ENCODE results near the gene FOXO6.
A peak's percentile ranks its signal among the peaks of the same experiment; 100 is the strongest.

The FOXO6 gene

DNA sequence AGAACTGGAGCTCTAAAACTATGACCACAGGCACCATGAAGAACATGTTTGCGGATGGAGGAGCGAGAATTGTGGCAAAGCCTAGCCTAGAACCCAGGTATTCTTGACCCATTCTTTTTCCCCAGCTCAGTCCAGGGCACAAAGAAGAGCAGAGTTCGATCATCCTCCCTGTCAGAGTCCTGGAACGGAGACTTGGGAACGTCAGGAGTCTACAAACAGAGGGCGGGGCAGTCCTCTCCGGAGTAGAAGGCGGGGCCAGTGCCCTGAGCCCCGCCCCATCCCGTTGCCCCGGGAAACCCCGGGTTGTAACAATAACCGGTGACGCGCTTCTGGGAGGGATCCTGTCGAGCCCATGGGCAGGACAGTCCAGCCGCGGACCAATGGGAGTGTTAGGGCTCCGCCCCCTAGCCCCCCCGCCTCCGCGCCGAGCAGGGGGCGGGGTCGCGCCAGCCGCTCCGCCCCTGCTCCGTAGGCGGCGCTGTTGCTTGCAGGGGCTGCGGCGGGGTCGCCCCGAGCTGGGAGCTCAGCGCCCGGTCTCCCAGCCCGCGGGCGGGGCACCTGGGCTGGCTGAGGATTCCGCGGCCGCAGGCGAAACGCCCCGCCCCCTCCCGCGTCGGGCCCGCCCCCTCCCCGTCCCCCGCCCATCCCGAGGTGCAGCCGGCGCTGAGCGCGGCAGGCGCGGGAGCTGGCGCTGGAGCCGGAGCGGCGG lies at the start of gene FOXO6:
TSS of gene FOXO6 (plus strand) at position 649 of the 709 bp plus-strand sequence.
- peak; percentile 98 for DNase-seq

DNA sequence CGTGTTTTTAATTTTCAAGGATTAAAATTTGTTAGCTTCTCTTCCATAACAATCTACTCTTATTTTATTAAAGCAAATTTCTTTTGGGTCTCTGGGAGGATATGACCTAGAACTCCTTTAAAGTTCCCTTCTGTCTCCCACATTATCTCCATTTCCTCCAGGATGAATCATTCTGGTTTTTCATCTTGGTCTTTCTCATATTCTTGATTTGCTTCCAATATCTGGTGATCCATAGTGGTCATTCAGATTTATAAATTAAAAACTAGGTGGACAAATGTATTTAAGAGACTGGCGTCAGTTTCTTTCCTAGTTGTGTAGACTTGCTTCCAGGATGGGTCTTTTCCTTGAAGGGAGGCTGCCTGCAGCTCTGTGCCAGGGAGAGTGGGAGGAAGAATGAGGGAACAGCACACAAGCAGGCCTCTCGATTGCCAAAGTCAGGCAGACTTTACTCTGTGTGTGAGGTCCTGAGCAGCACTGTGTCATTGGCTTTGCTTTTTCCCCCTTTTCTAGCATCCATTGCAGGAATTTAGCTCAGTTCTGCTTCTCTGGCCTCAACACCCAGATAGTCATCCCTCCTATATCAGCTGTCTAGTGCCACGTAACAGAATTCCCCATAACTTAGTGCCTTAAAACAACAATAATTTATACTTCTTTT lies 48.1 kb upstream of the FOXO6 start:
- no peak for DNase-seq

DNA sequence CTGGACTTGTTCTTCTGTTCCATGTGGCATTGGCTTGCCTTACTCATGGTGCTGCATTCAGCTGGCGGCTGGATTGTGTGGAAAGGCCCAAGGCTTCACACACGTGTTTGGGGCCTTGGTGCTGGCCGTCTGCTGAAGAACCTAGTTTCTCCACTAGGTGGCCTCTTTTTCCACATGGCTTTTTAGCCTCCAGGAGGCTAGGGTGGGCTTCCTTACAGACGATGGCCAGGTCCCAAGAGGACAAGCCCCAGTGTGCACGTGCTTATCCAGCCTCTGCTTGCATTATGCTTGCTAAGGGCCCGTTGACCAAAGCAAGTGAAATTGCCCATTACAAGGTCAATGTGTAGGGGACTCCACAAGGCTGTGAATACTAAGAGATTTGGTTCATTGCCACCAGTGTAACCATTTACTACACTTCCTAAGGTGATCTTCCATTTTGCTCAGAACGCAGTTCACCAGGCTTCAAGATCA lies 47.5 kb upstream of the FOXO6 start:
- peak; percentile 59 for DNase-seq

DNA sequence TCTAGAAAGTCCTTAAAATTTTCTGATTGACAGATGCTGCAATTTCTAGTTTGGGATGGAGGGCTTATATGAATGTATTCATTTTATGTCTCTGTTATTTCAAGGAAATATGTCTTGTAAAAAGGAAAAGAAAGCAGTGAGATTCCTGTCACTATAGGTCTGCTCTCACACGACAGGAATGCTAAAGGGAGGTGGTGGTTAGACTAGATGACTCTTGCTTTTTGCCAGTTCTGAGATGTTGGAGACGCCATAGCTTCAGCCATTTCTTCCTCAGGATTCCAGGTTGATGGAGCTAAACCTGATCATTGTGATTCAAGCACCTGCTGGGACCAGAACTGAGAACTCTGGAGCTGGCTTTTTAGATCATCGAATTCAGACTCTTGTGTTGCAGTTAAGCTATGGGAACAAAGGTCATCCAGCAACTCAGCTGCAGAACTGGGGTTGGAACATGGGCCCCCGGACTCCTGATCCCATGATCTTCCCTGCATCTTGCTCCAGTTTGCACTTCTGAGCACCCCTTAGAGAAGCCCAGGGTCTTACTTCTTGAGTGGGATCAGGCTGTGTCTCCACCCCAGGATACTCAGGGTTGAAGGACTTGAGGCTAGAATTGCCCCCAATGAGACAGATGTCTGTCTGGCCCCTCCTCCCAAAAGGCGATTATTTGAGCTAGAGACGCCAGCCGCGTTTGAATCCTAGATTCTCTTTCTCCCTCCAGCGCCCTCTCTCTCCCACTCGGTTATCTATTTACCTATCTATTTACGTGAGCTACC lies 46.7 kb upstream of the FOXO6 start:
- DNase-seq: no peak

DNA sequence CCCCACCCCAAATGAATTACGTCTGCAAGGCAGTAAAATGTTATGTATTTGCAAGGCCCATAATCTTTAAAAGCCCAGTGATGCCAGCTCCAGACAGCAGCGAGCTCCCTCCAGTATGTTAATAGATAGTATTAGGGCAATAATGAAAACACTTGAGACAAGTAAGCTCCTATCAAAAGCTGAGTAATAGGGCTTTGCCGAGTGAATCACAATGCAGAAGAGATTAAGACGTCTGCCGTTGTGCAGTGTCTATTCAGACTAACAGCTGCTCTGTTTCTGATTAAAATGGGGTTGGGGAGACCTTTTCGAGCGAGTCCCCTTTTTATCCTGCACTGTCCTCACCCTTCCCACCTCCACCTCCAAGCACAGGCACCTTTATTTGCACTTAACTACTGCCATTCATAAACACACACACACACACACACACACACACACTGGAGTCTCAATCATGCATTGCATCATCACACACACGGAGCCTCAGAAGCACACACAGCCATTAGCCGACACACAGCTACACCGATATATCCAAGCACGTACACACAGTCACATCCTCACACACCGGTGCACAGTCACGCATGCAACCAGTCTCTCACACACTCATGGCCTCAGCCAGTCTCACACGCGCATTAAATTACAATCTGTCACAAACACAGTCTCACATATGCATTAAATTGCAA lies 46.0 kb upstream of the FOXO6 start:
- no peak for DNase-seq

DNA sequence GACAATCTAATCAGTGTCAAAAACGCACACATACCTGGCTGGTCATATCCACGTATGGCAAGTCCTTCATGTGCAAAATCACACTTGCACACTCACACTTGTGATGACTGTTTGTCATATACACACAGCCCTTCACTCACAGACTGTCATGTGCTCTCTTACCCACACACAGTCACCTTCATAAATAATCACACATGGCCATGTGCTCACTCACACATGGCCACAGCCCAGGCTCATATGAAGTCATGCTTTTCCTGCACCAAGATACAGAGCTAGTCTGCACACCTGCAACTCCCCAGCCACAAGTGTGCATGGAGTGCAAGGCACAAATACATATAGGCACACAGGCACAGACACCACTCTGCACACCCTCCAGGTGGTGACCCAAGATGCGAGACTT lies 45.4 kb upstream of the FOXO6 start:
- no peak for DNase-seq

DNA sequence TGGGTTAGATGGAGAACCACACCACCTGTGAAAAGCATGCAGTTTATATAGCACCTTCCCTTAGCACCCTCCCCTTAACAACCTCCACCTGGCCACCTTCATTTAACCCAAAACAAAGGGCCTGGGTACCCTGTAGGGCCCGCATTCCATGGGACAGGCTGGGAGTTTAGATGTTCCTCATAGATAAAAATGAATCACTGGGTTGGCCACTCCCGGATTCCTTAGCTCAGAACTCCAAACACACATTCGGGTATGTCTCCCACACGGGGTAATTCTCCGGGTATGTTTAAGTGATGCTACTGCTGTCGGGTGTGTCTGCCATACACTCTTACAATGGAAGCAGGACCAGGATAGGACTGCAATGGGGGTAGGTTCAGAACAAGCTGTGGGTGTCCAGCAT lies 43.9 kb upstream of the FOXO6 start:
- no peak for DNase-seq

DNA sequence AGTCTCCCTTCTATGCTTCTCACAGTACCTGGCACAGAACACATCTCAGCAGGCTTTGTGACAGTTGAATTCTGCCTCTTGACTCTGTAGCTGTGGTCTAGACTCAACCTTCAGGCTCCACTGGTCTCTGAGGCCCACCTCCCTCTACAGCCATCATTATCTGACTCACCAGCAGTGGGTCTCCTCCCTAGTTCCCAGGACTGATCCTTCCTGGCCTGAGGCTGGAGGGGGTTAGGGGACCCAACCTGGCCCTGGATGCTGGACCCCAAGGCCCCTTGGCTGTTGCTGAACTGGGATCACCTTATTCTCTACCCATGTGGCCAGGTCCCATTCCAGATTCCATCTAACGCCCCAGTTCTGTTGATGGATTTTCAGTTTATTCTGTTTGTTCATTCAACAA lies 43.1 kb upstream of the FOXO6 start:
- no peak for DNase-seq

DNA sequence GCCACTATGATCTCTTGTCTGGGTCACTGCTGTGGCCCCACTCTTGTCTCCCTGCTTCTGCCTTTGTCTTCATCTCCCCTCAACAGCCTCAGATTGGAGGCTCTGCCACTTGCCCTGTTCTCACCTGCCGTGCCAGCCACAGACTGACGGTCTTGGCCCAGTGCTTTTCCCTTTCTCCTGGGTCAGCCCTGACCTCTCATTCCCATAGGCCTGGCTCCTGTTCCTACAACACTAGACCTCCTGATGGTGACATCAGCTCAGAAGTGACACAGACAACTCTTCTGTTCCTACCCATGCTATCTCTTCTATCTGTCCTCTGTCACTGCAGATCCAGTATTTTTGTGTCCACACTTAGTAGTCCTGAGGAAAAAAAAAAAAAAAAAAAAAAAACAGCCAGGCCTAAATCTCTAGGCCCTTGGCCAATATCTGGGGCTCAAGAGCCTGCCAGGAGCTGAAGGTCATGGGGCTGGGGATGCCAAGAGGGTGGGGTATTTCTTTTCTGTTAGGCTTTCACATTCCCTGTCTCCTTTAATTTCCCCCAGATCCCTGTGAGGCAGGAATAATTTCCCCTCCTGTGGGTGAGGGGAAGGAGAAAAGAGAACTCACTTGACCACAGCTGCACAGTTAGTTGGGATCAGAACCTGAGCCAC lies 42.0 kb upstream of the FOXO6 start:
- DNase-seq: no peak

DNA sequence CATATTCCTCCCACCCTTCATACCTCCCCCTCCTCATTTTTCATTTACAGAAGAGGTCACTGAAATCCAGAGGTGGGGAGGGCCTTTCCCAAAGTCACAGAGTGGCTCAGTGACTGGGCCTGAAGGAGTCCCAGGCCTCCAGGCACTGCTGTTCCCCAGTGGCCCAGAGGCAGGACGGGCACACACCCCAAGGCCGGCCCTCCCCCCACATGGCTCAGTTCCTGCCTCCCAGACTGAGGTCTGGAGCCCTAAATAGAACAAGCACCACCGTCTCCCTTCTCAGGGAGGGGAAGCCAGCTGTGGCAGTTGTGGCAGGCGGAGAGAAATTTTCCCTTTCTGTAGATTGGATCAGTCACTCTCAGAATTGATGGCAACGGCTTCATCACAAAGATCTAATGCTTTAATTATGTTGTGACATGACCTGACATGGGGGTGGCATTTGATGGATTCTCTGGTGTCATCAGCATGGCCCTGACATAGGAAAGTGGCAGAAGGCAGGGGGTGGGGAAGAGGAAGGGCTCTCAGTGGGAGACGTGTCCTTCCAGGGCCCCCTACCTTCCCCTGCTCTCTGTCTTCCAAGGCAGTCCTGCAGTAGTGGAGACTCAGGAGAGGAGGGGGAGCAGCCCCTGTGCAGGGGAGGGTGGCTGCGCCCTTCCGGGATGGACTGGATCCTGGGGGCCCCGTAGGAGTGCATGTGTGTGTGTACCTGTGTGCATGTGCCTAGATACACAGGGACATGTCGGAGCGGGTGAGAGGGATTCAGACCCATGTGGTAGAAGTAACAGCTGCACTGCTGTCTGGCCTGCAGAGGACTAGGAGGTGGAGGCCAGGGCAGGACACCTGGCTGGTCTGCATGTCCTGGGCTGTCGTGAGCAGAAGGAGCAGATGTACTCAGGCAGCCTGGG lies 41.2 kb upstream of the FOXO6 start:
- DNase-seq: no peak

DNA sequence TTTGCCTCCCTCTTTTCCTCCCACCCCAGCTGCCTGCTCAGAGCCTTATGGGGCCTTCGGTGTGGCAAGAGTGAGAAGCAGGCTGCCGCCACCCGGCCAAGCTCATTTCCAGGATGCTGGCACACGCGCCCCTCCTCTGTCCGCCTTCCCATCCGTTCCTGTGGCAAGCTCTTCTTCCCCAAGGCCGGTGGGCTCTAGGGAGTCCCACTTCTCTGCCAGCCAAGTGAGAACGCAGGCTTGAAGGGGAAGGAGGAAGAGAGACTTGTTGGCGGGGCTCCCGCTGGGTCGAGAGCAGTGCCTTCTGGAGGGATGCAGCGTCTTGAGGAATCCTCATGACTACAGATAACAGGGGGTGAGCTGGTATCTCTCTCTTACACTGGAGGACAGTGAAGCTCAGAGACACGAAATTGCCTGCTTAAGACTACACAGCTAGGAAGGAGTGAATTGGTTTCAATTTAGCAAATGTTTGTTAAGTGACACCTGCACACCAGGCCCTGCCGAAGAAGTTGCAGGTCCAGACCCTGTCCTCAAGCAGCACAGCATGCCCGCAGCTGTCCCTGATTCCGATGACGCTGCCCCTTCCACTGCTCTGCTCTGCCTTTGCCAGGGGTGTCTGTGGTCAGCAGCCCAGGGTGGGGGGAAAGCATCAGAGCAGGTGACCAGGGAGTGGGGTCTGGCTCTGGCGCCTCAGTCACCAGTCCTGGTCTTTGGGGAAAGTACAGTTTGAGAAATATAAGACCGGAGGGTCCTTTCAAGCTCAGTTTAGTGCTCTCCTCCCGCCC lies 40.1 kb upstream of the FOXO6 start:
- DNase-seq: peak; percentile 14

DNA sequence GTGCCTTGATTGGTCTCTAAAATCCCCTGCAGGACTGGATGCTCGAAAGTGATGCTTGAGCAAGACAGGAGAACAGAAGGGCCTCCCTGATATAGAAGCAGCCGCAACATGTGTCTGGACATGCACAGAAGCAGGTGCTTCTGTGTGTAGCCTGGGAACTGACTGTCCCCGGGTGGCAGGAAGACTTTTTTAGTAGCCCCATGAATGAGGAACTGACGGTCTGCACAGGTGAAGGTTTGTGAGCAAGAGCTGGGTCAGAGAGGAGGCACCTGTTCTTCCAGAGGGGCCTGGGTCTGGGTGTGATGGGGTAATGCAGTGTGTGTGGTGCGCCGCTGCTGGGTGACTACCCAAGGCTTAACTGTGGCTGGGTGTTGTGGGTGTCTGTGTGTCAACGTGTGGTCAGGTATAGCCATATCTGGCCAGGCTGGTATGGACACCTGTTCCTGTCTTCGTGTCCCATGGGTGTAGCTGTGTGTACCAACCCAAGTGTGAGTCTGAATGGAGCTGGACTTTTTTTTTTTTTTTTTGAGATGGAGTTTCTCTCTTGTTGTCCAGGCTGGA lies 39.1 kb upstream of the FOXO6 start:
- DNase-seq: no peak

DNA sequence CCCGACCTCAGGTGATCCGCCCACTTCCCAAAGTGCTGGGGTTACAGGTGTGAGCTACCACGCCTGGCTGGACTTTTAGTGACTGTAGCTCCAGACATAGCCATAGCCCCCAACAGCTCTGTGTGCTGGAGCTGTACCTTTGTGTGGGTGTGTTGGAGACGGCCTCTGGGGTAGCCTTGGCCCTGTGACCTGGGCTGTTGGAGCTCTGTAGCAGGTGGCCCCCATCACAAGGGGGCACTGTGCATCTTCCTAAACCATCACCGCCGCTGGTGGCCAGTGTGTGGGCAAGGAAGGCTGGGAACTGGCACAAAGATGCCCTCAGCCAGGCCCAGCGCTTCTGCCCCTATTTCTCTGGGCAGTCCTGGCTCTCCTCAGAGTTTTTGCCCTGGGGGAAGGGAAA lies 38.4 kb upstream of the FOXO6 start:
- peak; percentile 82 for DNase-seq

DNA sequence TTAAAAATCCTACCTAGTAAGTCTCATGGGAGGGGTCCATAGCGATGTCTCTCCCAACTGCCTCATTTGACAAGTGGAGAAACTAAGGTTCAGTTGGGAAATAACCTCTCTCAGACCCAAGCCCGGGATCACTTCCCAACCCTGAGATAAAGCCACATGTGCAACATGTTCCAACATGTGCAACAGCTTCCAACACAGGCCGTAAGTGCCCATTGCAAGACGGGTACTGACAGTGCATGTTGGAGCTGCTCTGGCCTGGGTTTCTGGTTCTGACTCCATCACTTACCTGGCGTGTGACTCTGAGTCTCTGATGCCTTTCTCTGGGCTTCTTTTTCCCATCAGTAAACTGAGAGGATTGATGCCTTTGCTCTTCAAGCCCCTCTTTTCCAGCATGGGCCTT lies 38.0 kb upstream of the FOXO6 start:
- DNase-seq: no peak

DNA sequence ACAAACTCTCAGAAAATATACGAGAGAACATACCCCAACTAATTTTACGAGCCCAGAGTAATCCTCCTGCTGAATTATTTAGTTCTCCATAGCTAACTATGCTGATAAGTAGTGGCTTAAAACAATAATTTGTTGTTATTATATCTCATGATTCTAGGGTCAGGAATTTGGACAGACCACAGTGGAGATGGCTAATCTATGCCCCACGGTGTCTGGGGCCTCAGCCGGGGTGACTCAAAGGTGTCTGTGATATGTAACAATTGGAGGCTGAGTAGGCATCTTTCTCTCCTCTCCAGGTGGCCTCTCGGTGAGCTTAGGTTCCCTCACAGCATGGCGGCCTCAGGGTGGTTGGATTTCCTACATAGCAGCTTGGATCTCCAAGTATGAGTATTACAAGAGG lies 35.4 kb upstream of the FOXO6 start:
- no peak for DNase-seq

DNA sequence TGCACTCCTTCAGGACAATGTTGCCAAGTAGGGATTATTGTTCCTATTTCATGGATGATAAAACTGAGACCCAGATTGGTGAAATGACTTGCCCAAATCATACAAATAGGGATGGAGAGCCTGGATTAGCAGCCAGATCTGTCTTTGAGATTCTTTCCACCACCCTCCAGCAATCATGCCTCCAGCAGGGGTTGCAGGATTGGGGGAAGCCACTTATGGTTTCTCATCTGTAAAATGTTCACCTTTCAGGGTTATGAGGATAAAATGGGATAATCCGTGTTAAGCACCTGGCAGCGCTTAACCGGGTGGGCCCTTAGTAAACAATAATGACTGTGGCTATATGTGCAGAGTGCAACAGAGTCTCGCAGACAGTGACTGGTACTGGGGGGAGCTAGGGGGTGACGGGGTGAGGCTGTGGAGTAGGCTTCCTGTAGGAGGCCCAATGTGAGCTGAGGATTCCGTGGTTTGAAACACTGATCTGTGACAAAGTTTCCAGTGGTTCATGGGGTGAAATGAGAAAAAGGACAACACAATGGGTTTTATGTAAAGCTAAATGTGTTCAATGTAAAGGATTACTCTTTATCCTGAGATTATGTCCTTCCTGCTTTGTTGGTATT lies 33.7 kb upstream of the FOXO6 start:
- no peak for DNase-seq

DNA sequence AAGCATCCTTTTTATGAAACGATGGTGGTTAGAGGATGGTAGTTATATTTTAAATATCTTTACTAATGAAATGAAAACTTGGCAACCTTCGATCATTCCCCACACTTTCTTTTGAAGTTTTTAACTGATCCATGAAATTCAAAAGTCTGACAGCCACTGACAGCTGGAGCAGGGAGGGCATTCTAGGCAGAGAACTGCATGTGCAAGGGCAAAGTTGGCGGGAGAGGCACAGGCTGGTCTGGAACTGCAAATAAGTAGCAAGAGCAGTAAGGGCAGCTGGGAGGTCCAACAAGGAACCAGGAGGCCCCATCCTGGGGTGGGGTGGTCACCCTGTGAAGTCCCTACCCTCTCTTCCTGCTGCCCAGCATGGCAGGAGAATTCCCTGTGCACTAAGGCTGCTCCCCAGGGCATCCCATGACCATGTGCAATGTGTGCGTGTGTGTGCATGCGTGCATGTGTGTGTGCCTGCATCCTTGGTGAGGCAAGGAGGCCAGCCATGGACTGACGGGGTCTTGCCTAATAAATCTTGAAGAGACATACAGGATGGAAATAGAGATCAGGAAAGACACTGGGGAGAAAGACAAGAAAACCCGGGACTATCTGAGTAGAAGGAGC lies 33.1 kb upstream of the FOXO6 start:
- DNase-seq: no peak

DNA sequence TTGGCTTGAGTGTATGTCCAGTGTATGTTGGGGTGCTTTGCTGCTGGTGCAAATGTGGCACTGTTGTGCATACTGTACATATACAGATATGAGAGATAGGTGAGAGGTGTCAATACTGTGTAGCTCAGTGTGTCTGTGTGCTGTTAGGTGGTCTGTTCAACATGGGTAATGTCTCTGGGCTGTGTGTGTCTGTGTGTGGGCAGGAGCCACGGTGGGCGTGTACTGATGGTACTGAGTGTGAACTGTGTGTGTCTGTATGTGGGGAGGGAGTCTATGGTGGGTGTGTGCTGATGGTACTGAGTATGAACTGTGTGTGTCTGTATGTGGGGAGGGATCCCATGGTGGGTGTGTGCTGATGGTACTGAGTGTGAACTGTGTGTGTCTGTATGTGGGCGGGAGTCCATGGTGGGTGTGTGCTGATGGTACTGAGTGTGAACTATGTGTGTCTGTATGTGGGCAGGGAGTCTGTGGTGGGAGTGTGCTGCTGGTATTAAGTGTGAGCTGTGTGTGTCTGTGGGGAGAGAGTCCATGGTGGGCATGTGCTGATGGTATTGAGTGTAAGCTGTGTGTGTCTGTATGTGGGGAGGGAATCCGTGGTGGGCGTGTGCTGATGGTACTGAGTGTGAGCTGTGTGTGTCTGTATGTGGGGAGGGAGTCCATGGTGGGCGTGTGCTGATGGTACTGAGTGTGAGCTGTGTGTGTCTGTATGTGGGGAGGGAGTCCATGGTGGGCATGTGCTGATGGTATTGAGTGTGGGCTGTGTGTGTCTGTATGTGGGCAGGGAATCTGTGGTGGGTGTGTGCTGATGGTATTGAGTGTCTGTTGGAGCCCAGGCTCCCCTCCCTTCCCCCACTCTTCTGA lies 32.2 kb upstream of the FOXO6 start:
- DNase-seq: no peak

All from hematopoietic multipotent progenitor cell treated with erythropoietin and hydrocortisone succinate and interleukin-3 and kit ligand, for 4 days (in vitro differentiated cells).